Measurements from ENCODE around the gene ERCC6L2.

Gene ERCC6L2

GRCh38 chr9:95870906-95871305 is 4.6 kb upstream of the ERCC6L2 start:
- FAIRE-seq, result no peak

- no peak for FAIRE-seq
These were observed 1.0 kb upstream of the ERCC6L2 start for GRCh38 chr9:95874303-95874988.

- no peak for FAIRE-seq
These were observed 544 bp upstream of the ERCC6L2 start for GRCh38 chr9:95874989-95875304.

DNA sequence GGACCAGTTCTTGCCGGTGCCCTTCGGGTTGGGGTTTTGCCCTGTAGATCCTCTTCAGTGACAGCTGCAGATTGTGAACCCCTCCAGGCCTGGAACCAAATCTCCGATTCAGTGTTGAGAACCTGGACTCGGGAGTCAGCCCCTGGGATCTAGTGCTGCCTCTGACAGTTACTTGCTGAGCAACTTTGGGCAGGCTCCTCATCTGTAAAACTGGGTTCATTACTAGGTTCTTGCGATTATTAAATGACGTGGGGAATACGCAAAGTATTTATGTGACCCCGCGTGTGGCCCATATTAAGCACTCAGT is 600 bp downstream of the ERCC6L2 start:
- FAIRE-seq, result no peak

GRCh38 chr9:95876595-95876994 is 1.1 kb downstream of the ERCC6L2 start:
- no peak for FAIRE-seq

GRCh38 chr9:95877984-95878383 is 2.5 kb downstream of the ERCC6L2 start:
- no peak for FAIRE-seq

DNA sequence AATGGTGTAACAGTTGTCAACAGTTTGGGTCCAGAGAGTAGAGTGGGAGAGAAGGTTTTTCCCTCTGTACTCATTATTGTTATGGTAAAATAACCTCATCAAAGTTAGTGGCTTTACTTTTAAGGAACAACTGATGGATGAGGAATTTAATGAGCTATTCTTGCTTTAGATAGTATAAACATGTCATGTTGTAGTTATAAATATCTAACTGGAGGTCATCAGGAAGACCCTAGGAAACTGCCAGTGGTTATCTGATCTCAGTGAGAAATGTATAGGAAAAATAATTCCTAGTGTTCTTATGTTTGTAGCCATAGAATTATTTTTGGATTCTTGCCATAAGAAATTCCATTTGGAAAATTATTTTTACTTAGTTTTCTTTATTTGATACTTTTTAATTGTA is 4.1 kb downstream of the ERCC6L2 start:
- FAIRE-seq, result no peak

DNA sequence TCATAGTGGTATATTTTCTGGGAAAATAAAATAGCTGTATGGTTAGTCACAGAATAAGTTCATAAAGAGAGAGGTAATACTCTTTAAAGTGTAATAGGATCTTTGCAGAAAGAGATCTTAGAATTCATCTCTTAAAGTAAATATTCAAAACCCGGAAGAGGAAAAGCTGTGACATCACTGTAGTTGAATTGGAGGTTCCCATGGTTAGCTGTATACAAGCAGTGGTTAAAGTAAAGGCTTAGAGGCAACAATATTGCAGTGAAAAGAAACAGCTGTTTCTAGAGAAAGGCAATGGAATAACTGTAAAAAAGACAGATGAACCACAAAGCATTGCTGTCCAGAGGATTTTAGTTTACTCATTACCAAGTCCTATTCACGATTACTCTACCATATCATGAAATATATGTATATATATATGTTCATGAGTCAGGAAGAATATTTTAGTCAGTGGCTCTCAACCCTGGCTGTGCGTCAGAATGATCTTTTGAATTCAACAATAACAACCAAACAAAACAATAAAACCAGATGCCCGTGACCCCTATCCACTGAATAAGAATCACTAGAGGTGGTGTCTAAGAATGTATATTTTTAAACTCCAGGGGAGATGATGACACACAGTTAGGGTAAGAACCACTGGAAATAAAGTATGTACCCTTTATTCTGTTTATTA is 4.7 kb downstream of the ERCC6L2 start:
- no peak for FAIRE-seq

- no peak for FAIRE-seq
These were observed 12.5 kb downstream of the ERCC6L2 start for GRCh38 chr9:95887926-95888497.

GRCh38 chr9:95890594-95890993 is 15.1 kb downstream of the ERCC6L2 start:
- no peak for FAIRE-seq

- no peak for FAIRE-seq
These were observed 15.7 kb downstream of the ERCC6L2 start for GRCh38 chr9:95891067-95891671.

- no peak for FAIRE-seq
These were observed 17.2 kb downstream of the ERCC6L2 start for GRCh38 chr9:95892690-95893089.

DNA sequence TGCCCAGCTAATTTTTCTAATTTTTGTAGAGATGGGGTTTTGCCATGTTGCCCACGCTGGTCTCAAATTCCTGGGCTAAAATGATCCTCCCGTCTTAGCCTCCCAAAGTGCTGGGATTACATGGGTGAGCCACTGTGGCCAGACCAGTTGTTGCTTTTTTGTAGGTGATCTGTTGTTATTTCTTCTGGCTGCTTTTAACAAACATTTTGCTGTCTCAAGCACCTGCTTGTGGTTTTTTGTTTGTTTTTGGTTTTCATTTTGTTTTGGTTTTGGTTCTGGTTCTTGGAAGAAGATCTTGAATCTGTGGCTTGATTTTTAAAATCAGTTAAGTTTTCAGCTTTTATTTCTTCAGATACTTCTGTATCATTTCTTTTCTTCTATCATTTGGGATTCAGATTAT is 21.1 kb downstream of the ERCC6L2 start:
- FAIRE-seq, result no peak

DNA sequence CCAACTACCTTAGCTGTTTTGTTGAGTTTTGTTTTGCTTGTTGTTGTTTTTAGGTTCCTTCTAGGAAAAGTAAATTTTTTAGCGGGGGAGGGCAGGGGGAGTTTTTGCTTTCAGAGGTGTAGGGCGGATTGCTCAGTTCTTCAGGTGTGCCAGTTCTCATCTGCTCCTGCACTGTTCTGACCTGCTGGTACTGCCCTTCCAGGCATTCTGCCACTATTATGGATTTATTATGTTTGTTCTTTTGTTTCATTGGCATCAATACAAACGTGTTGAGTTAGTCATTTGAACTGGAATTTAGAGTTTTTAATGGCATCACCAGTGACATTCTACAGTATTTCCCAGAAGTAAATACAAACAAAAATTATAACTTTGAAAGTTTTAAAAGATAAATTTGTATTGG is 26.0 kb downstream of the ERCC6L2 start:
- FAIRE-seq, result no peak

- FAIRE-seq, result no peak
These were observed 27.9 kb downstream of the ERCC6L2 start for GRCh38 chr9:95903398-95903797.

GRCh38 chr9:95907794-95908193 is 32.3 kb downstream of the ERCC6L2 start:
- no peak for FAIRE-seq

DNA sequence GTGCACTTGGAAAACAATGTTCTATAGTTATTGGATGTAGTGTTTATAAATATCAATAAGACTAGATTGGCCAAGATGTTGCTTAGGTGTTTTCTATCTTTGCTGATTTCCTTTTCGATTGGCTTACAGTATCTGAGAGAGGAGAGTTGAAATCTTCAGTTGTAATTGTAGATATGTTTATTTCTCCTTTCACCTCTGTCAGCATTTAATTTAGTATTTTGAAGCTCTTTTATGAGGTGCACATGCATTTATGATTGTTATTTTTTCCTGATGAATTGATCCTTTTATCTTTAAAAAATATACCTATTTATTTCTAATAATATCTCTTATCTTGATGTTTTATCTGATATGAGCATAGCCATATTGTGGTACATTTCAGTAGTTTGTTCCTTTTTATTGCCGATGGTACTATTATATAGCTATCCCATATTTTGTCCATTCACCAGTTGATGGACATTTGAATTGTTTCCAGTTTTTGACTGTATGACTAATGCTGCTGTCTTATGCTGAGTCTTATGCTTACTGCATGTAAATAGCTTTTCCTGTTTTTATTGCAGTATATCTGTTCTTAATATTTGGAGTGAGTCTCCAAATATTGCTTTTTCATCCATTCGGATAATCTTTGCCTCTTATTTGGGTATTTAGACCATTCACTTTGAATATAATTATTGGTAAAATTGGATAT is 34.7 kb downstream of the ERCC6L2 start:
- no peak for FAIRE-seq

- FAIRE-seq, result no peak
These were observed 35.4 kb downstream of the ERCC6L2 start for GRCh38 chr9:95910770-95911340.

DNA sequence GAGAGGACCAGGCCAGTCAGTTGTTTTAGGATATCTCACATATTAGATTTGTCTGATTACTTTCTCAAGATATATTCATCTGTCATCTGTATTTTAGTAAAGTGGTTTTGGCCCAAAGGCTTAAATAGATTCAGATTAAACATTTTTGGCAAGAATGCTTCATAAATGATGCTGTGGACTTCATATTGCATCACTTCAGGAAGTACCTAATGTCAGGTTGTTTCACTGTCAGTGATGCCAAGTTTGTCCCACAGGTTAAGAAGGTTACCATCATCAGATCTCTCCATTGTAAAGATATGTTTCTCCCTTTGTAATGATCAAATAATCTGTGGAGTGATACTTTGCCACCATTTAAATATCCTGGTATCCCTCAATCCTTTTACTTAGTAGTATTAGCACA is 37.3 kb downstream of the ERCC6L2 start:
- FAIRE-seq, result no peak

DNA sequence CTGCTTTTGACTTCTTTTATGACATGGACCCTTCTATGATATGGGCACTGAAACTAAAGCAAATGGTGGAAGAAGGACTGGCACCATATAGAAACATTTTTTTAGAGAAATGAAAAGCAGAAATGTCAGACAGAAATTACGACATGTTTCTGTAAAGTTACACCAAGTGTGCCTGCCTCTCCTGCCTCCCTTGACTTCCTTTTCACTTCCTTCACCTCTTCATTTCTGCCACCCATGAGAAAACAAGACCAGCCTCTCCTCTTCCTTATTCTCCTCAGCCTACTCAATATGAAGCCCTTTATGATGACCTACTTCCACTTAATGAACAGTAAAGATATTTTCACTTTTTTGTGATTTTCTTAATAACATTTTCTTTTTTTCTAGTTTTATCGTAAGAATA is 44.5 kb downstream of the ERCC6L2 start:
- no peak for FAIRE-seq

DNA sequence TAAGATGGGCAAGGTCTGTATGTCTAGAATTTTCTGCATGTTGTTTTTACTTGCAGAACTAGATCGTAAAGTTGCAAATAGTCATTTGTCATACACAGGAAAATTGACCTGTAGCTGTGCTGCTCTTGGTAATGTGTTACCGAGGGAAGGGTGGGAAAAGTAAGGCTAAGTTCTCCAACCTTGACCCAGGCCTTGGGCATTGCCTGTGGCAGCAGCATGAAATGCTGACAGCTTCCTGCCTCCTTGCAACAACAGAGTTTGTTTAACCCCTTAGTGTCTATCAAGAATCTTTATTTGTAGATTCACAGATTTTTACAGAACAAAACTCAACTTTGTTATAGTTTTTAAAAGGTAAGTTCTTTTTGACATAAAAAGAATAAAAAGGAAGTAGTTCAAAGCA is 48.3 kb downstream of the ERCC6L2 start:
- FAIRE-seq, result no peak

- no peak for FAIRE-seq
These were observed 49.5 kb downstream of the ERCC6L2 start for GRCh38 chr9:95924987-95925386.

GRCh38 chr9:95927271-95928004 is 51.9 kb downstream of the ERCC6L2 start:
- no peak for FAIRE-seq
